ENCODE results near the gene IL16.

DNA sequence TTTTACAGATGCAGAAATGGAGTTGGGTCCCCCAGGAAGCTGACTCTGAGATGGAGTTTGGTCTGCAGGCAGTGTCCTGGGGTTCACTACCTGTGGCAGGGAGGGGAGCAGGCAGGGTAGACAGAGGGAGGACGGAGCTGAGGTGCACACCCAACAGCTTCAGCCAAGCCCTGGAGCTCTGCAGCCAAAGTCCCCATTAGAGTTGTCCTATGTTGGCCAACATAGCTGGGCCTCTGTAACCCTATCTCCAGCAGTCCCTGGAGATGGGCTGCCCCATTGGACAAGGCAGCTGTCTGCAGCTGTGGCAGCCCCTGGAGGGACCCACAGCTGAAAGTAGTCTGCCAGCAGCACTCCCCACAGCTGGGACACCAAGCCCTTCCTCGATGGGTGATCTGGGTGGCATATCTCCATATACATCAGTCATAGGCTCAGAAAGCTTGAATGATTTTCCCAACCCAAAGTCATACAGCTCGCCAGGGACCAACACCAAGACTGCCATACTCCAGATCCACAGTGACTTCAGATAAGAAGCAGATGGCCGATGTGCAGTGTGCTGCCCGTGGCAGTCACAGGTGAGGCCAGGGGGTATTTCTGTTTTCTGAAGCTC lies 95.3 kb downstream of the IL16 start:
- TF ChIP-seq, protein P1, sequence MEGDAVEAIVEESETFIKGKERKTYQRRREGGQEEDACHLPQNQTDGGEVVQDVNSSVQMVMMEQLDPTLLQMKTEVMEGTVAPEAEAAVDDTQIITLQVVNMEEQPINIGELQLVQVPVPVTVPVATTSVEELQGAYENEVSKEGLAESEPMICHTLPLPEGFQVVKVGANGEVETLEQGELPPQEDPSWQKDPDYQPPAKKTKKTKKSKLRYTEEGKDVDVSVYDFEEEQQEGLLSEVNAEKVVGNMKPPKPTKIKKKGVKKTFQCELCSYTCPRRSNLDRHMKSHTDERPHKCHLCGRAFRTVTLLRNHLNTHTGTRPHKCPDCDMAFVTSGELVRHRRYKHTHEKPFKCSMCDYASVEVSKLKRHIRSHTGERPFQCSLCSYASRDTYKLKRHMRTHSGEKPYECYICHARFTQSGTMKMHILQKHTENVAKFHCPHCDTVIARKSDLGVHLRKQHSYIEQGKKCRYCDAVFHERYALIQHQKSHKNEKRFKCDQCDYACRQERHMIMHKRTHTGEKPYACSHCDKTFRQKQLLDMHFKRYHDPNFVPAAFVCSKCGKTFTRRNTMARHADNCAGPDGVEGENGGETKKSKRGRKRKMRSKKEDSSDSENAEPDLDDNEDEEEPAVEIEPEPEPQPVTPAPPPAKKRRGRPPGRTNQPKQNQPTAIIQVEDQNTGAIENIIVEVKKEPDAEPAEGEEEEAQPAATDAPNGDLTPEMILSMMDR (IDR thresholded peaks at IDR 0.05; ENCODE audit: poor library complexity, severe bottlenecking): no peak
- TF ChIP-seq POLR2AphosphoS5 (IDR thresholded peaks at IDR 0.05): no peak
- TF ChIP-seq RAD21 (conservative IDR thresholded peaks at IDR 0.05): no peak
- no peak for TF ChIP-seq EP300 (conservative IDR thresholded peaks at IDR 0.05; ENCODE audit: poor library complexity, severe bottlenecking)
- TF ChIP-seq, protein P2, sequence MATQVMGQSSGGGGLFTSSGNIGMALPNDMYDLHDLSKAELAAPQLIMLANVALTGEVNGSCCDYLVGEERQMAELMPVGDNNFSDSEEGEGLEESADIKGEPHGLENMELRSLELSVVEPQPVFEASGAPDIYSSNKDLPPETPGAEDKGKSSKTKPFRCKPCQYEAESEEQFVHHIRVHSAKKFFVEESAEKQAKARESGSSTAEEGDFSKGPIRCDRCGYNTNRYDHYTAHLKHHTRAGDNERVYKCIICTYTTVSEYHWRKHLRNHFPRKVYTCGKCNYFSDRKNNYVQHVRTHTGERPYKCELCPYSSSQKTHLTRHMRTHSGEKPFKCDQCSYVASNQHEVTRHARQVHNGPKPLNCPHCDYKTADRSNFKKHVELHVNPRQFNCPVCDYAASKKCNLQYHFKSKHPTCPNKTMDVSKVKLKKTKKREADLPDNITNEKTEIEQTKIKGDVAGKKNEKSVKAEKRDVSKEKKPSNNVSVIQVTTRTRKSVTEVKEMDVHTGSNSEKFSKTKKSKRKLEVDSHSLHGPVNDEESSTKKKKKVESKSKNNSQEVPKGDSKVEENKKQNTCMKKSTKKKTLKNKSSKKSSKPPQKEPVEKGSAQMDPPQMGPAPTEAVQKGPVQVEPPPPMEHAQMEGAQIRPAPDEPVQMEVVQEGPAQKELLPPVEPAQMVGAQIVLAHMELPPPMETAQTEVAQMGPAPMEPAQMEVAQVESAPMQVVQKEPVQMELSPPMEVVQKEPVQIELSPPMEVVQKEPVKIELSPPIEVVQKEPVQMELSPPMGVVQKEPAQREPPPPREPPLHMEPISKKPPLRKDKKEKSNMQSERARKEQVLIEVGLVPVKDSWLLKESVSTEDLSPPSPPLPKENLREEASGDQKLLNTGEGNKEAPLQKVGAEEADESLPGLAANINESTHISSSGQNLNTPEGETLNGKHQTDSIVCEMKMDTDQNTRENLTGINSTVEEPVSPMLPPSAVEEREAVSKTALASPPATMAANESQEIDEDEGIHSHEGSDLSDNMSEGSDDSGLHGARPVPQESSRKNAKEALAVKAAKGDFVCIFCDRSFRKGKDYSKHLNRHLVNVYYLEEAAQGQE (IDR thresholded peaks at IDR 0.05; ENCODE audit: borderline replicate concordance): no peak
- no peak for TF ChIP-seq TAF1 (IDR thresholded peaks at IDR 0.05; ENCODE audit: low read depth)
- TF ChIP-seq MXI1 (conservative IDR thresholded peaks at IDR 0.05; ENCODE audit: poor library complexity, severe bottlenecking): no peak

Data from neural cell (in vitro differentiated cells).